DMS114 treated with DMSO at 0.1 percent for 48 hours (cell line): ENCODE results near the gene KIAA0586.

Source experiments
- DNase-seq: peaks from one replicate; lab custom pipeline; 2025; ENCODE audit not compliant: unreplicated experiment; lab: John Stamatoyannopoulos, UW

Gene KIAA0586

GRCh38 chr14:58593977-58594376 is 166.5 kb downstream of the KIAA0586 start:
- DNase-seq: no peak

GRCh38 chr14:58597041-58597440 is 169.5 kb downstream of the KIAA0586 start:
- no peak for DNase-seq

GRCh38 chr14:58598028-58598803 is 170.7 kb downstream of the KIAA0586 start:
- no peak for DNase-seq

GRCh38 chr14:58598804-58599525 is 171.4 kb downstream of the KIAA0586 start:
- no peak for DNase-seq

- DNase-seq: no peak
Measured at GRCh38 chr14:58599707-58600106, 172.2 kb downstream of the KIAA0586 start.
